ENCODE measurements around the gene DBX1.

- no peak for TF ChIP-seq EZH2 (IDR thresholded peaks at IDR 0.05; ENCODE audit: insufficient read depth, low read length)
- no peak for TF ChIP-seq CTCF (IDR thresholded peaks at IDR 0.05; ENCODE audit: insufficient read depth, low read depth, low read length)
These were observed 16.9 kb upstream of the DBX1 start for GRCh38 chr11:20177136-20177535.
